Neural cell (in vitro differentiated cells): ENCODE results near the gene ZNF697. TPM values are rescaled to one million over a fixed set of nuclear protein-coding genes. Genes with fewer than 3 reads are reported as not detected.

Source experiments
- H2AFZ ChIP-seq: fragments of 200-600, 300-800 bp; sonication (generic), shearing (Covaris generic); 2 replicates; pipeline ENCODE4 v1.6.0; 2014; ENCODE audit warnings: low read depth, mild to moderate bottlenecking, antibody characterized with exemption, low read length, moderate library complexity
- H3F3A ChIP-seq: fragments of 200-600 bp; shearing (Covaris generic); 2 replicates; pipeline ENCODE4 v1.6.1; 2016; ENCODE audit warnings: mild to moderate bottlenecking, moderate library complexity, mixed read lengths, antibody characterized with exemption, low read length; ENCODE audit not compliant: insufficient read depth, poor library complexity, severe bottlenecking
- H3K27ac ChIP-seq: fragments of 200-600, 300-800 bp; sonication (generic), shearing (Covaris generic); 2 replicates; pipeline ENCODE4 v1.5.1; 2014; ENCODE audit warnings: mild to moderate bottlenecking, low read length, moderate library complexity
- H3K27me3 ChIP-seq: fragments of 300-800, 200-600 bp; sonication (generic), shearing (Covaris generic); 2 replicates; pipeline ENCODE4 v1.6.0; 2014; ENCODE audit warnings: mild to moderate bottlenecking, low read depth, low read length, moderate library complexity; ENCODE audit not compliant: insufficient read depth
- H3K36me3 ChIP-seq: fragments of 300-800, 200-600 bp; sonication (generic), shearing (Covaris generic); 2 replicates; pipeline ENCODE4 v1.5.1; 2014; ENCODE audit warnings: mild to moderate bottlenecking, antibody characterized with exemption, low read length, moderate library complexity; ENCODE audit not compliant: insufficient read depth
- H3K4me2 ChIP-seq: fragments of 300-800, 200-600 bp; sonication (generic), shearing (Covaris generic); 2 replicates; pipeline ENCODE4 v1.6.0; 2014; ENCODE audit warnings: mild to moderate bottlenecking, low read length
- H3K4me3 ChIP-seq: fragments of 300-800, 200-600 bp; sonication (generic), shearing (Covaris generic); 2 replicates; pipeline ENCODE4 v1.5.1; 2014; ENCODE audit warnings: mild to moderate bottlenecking, low read length, moderate library complexity
- H3K79me2 ChIP-seq: fragments of 200-600 bp; shearing (Covaris generic); replicated peaks from 2 replicates; pipeline ENCODE4 v1.6.0; 2014; ENCODE audit warnings: mild to moderate bottlenecking, low read length, moderate library complexity; ENCODE audit not compliant: insufficient read depth
- H3K9ac ChIP-seq: fragments of 300-800, 200-600 bp; sonication (generic), shearing (Covaris generic); 2 replicates; pipeline ENCODE4 v1.6.1; 2016; ENCODE audit warnings: mild to moderate bottlenecking, low read length, mixed read lengths
- H3K9me2 ChIP-seq: fragments of 200-600 bp; shearing (Covaris generic); 2 replicates; pipeline ENCODE4 v1.6.1; 2016; ENCODE audit warnings: mild to moderate bottlenecking, low read length, mixed read lengths; ENCODE audit not compliant: insufficient read depth
- H3K9me3 ChIP-seq: fragments of 200-600, 300-800 bp; sonication (generic), shearing (Covaris generic); 2 replicates; pipeline ENCODE4 v1.6.1; 2016; ENCODE audit warnings: mild to moderate bottlenecking, mixed run types, low read length, moderate library complexity, mixed read lengths
- H4K20me1 ChIP-seq: fragments of 200-600 bp; shearing (Covaris generic); 2 replicates; pipeline ENCODE4 v1.6.1; 2016; ENCODE audit warnings: mild to moderate bottlenecking, mixed run types; ENCODE audit not compliant: insufficient read depth
- EP300 ChIP-seq: fragments of 450-650 bp; conservative IDR thresholded peaks from 2 replicates; pipeline ENCODE4 v1.6.1; 2014; ENCODE audit warnings: antibody characterized with exemption, mild to moderate bottlenecking, moderate library complexity; ENCODE audit not compliant: poor library complexity, severe bottlenecking
- EZH2 ChIP-seq: fragments of 200-600, 300-800 bp; shearing (Covaris generic), sonication (generic); IDR thresholded peaks from 2 replicates; pipeline ENCODE4 v1.6.1; 2014; ENCODE audit warnings: antibody characterized with exemption, low read length, borderline replicate concordance, mild to moderate bottlenecking; ENCODE audit not compliant: insufficient read depth, poor library complexity, severe bottlenecking
- MXI1 ChIP-seq: fragments of 450-650 bp; conservative IDR thresholded peaks from 2 replicates; pipeline ENCODE4 v1.6.1; 2014; ENCODE audit warnings: antibody characterized with exemption, mild to moderate bottlenecking; ENCODE audit not compliant: poor library complexity, severe bottlenecking
- POLR2AphosphoS5 ChIP-seq: IDR thresholded peaks from 2 replicates; pipeline ENCODE4 v1.6.1; 2012
- RAD21 ChIP-seq: fragments of 450-650 bp; conservative IDR thresholded peaks from 2 replicates; pipeline ENCODE4 v1.6.1; 2014; ENCODE audit warnings: antibody characterized with exemption, mild to moderate bottlenecking, moderate library complexity
- SMC3 ChIP-seq: fragments of 450-650 bp; conservative IDR thresholded peaks from 2 replicates; pipeline ENCODE4 v1.6.1; 2014; ENCODE audit warnings: antibody characterized with exemption, mild to moderate bottlenecking, moderate library complexity; ENCODE audit not compliant: poor library complexity
- TAF1 ChIP-seq: IDR thresholded peaks from 2 replicates; pipeline ENCODE4 v1.6.1; 2012; ENCODE audit warnings: low read depth
- polyA plus RNA-seq: library from polyadenylated mRNA; depleted of rRNA; stranded (reverse); fragments of >200 nt; gene quantifications from 2 replicates; pipeline ENCODE4 v1.2.3, GENCODE V29; 2014
- TF ChIP-seq, protein P1 (sequence below): fragments of 450-650 bp; IDR thresholded peaks from 2 replicates; pipeline ENCODE4 v1.5.1; 2014; ENCODE audit warnings: antibody characterized with exemption, mild to moderate bottlenecking, moderate library complexity; ENCODE audit not compliant: poor library complexity, severe bottlenecking
- TF ChIP-seq, protein P2 (sequence below): IDR thresholded peaks from 2 replicates; pipeline ENCODE4 v1.6.1; 2012; ENCODE audit warnings: borderline replicate concordance

The ZNF697 gene
- polyA plus RNA-seq, 1 donor from 2014 or later, result 61.8 TPM

DNA sequence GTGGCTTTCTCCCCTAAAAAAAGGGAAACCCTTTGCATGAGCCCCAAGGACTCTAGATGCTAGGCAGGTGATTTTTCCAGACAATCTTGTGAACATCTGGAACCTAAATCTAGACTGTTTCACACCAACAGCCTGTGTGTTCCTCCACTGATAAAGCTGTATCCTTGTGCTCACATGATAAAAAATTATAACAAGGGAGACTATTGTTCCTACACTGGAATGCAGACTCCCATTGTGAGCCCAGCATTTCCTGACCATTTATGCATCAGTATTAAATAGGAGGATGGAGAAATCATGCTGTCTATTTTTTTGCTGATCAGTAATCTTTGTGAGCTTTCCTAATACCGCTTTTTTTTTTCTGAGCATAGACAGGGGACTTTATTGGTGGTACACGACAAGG lies 52.5 kb downstream of the ZNF697 start:
- no peaks in the 10 kb centered on the region for H3K79me2 ChIP-seq
- no peak overlapping the region for H3K4me2 ChIP-seq
- H2AFZ ChIP-seq, result no peak overlapping the region
- H3K36me3 ChIP-seq, result no peaks in the 10 kb centered on the region
- no peak overlapping the region for H3K9ac ChIP-seq
- no peaks in the 10 kb centered on the region for H4K20me1 ChIP-seq
- TF ChIP-seq, protein P1, sequence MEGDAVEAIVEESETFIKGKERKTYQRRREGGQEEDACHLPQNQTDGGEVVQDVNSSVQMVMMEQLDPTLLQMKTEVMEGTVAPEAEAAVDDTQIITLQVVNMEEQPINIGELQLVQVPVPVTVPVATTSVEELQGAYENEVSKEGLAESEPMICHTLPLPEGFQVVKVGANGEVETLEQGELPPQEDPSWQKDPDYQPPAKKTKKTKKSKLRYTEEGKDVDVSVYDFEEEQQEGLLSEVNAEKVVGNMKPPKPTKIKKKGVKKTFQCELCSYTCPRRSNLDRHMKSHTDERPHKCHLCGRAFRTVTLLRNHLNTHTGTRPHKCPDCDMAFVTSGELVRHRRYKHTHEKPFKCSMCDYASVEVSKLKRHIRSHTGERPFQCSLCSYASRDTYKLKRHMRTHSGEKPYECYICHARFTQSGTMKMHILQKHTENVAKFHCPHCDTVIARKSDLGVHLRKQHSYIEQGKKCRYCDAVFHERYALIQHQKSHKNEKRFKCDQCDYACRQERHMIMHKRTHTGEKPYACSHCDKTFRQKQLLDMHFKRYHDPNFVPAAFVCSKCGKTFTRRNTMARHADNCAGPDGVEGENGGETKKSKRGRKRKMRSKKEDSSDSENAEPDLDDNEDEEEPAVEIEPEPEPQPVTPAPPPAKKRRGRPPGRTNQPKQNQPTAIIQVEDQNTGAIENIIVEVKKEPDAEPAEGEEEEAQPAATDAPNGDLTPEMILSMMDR, result no peak
- TF ChIP-seq TAF1 (no peak), RAD21 (no peak), MXI1 (no peak), EP300 (no peak), SMC3 (no peak), EZH2 (no peak), POLR2AphosphoS5 (no peak)
- TF ChIP-seq, protein P2, sequence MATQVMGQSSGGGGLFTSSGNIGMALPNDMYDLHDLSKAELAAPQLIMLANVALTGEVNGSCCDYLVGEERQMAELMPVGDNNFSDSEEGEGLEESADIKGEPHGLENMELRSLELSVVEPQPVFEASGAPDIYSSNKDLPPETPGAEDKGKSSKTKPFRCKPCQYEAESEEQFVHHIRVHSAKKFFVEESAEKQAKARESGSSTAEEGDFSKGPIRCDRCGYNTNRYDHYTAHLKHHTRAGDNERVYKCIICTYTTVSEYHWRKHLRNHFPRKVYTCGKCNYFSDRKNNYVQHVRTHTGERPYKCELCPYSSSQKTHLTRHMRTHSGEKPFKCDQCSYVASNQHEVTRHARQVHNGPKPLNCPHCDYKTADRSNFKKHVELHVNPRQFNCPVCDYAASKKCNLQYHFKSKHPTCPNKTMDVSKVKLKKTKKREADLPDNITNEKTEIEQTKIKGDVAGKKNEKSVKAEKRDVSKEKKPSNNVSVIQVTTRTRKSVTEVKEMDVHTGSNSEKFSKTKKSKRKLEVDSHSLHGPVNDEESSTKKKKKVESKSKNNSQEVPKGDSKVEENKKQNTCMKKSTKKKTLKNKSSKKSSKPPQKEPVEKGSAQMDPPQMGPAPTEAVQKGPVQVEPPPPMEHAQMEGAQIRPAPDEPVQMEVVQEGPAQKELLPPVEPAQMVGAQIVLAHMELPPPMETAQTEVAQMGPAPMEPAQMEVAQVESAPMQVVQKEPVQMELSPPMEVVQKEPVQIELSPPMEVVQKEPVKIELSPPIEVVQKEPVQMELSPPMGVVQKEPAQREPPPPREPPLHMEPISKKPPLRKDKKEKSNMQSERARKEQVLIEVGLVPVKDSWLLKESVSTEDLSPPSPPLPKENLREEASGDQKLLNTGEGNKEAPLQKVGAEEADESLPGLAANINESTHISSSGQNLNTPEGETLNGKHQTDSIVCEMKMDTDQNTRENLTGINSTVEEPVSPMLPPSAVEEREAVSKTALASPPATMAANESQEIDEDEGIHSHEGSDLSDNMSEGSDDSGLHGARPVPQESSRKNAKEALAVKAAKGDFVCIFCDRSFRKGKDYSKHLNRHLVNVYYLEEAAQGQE, result no peak
- no peaks in the 10 kb centered on the region for H3K9me3 ChIP-seq
- H3K9me2 ChIP-seq, result no peaks in the 10 kb centered on the region
- H3K27ac ChIP-seq, result no peak overlapping the region
- no peaks in the 10 kb centered on the region for H3K27me3 ChIP-seq
- H3F3A ChIP-seq, result no peaks in the 10 kb centered on the region
- no peak overlapping the region for H3K4me3 ChIP-seq

DNA sequence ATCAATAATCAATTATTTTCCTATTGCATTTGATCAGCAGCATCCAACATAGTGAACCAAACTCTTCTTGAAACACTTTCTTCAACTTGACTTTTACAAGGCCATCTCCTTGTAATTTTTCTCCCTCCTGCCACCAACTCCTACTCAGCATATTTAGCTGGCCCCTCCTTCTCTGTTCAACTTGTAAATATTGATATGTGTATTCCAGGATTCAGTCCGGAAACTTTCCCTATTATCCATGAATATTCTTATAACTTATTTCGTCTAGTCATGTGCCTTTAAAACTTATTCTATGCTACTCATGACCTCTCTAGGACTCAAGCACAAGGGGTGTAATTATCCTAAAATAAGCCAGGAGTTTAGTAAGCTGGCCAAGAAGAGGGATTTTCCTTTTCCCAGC lies 52.9 kb downstream of the ZNF697 start:
- H3K9me3 ChIP-seq, result no peaks in the 10 kb centered on the region
- H3K9me2 ChIP-seq, result no peaks in the 10 kb centered on the region
- H3K4me2 ChIP-seq, result no peak overlapping the region
- H3K9ac ChIP-seq, result no peak overlapping the region
- no peak for TF ChIP-seq EZH2
- TF ChIP-seq EP300, result no peak
- TF ChIP-seq POLR2AphosphoS5, result no peak
- TF ChIP-seq, protein P1, result no peak
- TF ChIP-seq SMC3, result no peak
- TF ChIP-seq MXI1, result no peak
- TF ChIP-seq, protein P2, result no peak
- no peak for TF ChIP-seq TAF1
- no peak for TF ChIP-seq RAD21
- no peak overlapping the region for H3K4me3 ChIP-seq
- no peaks in the 10 kb centered on the region for H4K20me1 ChIP-seq
- no peak overlapping the region for H3K27ac ChIP-seq
- no peaks in the 10 kb centered on the region for H3K36me3 ChIP-seq
- no peak overlapping the region for H2AFZ ChIP-seq
- H3K79me2 ChIP-seq, result no peaks in the 10 kb centered on the region
- H3F3A ChIP-seq, result no peaks in the 10 kb centered on the region
- H3K27me3 ChIP-seq, result no peaks in the 10 kb centered on the region
